ENCODE data around the gene SRPRA. TPM values are rescaled to one million over a fixed set of nuclear protein-coding genes. Genes with fewer than 3 reads are reported as not detected.

Gene SRPRA, protein sequence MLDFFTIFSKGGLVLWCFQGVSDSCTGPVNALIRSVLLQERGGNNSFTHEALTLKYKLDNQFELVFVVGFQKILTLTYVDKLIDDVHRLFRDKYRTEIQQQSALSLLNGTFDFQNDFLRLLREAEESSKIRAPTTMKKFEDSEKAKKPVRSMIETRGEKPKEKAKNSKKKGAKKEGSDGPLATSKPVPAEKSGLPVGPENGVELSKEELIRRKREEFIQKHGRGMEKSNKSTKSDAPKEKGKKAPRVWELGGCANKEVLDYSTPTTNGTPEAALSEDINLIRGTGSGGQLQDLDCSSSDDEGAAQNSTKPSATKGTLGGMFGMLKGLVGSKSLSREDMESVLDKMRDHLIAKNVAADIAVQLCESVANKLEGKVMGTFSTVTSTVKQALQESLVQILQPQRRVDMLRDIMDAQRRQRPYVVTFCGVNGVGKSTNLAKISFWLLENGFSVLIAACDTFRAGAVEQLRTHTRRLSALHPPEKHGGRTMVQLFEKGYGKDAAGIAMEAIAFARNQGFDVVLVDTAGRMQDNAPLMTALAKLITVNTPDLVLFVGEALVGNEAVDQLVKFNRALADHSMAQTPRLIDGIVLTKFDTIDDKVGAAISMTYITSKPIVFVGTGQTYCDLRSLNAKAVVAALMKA
- total RNA-seq (2021): 53.3 and 57.1 TPM in 2 replicates
- Bru-seq, nascent RNA: percentile 90 among the genes with signal in this experiment
- BruChase-seq, experiment 1, labeled RNA remaining after a 2-hour chase: percentile 94 among the genes with signal in this experiment
- percentile 98 among the genes with signal in this experiment for BruChase-seq, experiment 2, labeled RNA remaining after a 6-hour chase
- long read RNA-seq, transcript SRPRA-201 (14 exons, 3,069 nt): major isoform, 41 of 61 reads
- long read RNA-seq, partial matches to known transcripts: 9 of 61 reads
- long read RNA-seq, other reads (novel, unspliced or antisense): 10 of 61 reads

DNA sequence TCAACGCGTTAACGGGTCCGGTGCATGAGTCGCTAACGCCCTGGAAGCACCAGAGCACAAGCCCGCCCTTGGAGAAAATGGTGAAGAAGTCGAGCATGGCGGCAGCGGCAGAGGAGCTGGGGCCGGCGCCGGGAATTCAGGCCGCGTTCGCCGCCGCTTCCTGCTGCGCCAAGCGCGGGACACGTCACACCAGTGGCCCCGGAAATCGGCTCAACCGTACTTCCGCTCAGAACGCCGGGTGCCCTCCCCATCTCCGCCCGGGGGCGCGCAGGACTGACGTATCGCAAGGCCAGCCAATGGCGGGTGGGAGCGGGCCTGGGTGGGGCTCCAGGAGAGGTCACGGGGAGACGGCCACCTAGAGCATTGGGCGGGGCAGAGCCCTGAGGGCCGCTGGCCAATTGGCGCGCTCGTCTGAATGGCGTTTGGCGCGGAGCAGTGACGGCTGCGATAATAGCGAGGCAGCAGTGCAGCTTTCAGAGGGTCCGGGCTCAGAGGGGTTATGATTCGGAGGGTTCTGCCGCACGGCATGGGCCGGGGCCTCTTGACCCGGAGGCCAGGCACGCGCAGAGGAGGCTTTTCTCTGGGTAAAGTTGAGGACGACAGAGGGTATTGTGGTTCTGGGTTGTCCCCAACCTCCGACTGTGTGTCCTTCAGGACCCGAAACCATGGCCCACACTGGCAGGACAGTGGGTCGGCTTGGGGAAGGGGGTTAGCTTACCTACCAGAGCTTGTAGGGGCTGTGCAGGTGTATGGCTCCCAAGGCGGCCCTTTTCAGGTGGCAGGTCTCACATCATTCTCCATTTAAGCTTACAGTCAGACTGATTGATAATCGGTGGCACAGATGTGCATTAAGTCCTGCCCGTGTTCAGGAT, at the start of gene SRPRA, which contains the start of gene FOXRED1:
Gene SRPRA (minus strand): TSS at position 188 of the 872 bp plus-strand sequence. CDS start 91 bp downstream, at position 97.
Gene FOXRED1 (plus strand): TSS at position 447 of the 872 bp plus-strand sequence. CDS start 53 bp downstream, at position 500.
- intact Hi-C loops (cut with micrococcal nuclease; ENCODE audit: unreplicated experiment): loop anchor here (1.0 to 10.0 kb wide), 3 partner anchors 14 to 344 kb away; partner anchors contain the start of genes FAM118B, RPUSD4 and TIRAP

GRCh38 chr11:126317756-126318573, 49.3 kb upstream of the SRPRA start:
- H3K4me2 ChIP-seq: no peak overlapping the region
- H3K9me3 ChIP-seq (ENCODE audit: insufficient read depth, low read depth): no peaks in the 10 kb centered on the region
- intact Hi-C loops (cut with micrococcal nuclease; ENCODE audit: unreplicated experiment): no loop called here
- TF ChIP-seq EZH2 (IDR thresholded peaks at IDR 0.05; ENCODE audit: low read depth): no peak
- TF ChIP-seq, protein P1, sequence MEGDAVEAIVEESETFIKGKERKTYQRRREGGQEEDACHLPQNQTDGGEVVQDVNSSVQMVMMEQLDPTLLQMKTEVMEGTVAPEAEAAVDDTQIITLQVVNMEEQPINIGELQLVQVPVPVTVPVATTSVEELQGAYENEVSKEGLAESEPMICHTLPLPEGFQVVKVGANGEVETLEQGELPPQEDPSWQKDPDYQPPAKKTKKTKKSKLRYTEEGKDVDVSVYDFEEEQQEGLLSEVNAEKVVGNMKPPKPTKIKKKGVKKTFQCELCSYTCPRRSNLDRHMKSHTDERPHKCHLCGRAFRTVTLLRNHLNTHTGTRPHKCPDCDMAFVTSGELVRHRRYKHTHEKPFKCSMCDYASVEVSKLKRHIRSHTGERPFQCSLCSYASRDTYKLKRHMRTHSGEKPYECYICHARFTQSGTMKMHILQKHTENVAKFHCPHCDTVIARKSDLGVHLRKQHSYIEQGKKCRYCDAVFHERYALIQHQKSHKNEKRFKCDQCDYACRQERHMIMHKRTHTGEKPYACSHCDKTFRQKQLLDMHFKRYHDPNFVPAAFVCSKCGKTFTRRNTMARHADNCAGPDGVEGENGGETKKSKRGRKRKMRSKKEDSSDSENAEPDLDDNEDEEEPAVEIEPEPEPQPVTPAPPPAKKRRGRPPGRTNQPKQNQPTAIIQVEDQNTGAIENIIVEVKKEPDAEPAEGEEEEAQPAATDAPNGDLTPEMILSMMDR (conservative IDR thresholded peaks at IDR 0.05): no peak
- ChIA-PET POLR2A (ENCODE audit: unreplicated experiment) (interaction anchor here (0.7 kb wide), 1 partner anchor 658 kb away, joined by 3 read pairs; no protein-coding TSS in a partner anchor), CTCF (no interaction called here)
- no TSS peak for BruUV-seq (replicated peaks)
- 0 out of 2 replicates have a peak, but pooled peaks cover 8% of the 10 kb centered on the region for H3K36me3 ChIP-seq (ENCODE audit: low read depth)
- H3K79me2 ChIP-seq (ENCODE audit: low read depth): no peaks in the 10 kb centered on the region
- no peaks in the 10 kb centered on the region for H3F3A ChIP-seq (ENCODE audit: insufficient read depth, low read depth)
- H3K4me1 ChIP-seq (replicated peaks; ENCODE audit: insufficient read depth): no peaks in the 10 kb centered on the region
- no peak overlapping the region for H3K4me3 ChIP-seq
- no peaks in the 10 kb centered on the region for H3K27me3 ChIP-seq (ENCODE audit: insufficient read depth, low read depth)
- no peak overlapping the region for H2AFZ ChIP-seq
- H3K27ac ChIP-seq: no peak overlapping the region
- DNase-seq: no peak
- H4K20me1 ChIP-seq (ENCODE audit: insufficient read depth): no peaks in the 10 kb centered on the region
- no peaks in the 10 kb centered on the region for H3K9me2 ChIP-seq (ENCODE audit: insufficient read depth)

More for the DNA sequence above, at the start of gene SRPRA, which contains the start of gene FOXRED1:
- no peaks in the 10 kb centered on the region for H3F3A ChIP-seq (ENCODE audit: insufficient read depth, low read depth)
- DNase-seq: peak; percentile 97 to 99
- peaks cover 18% of the 10 kb centered on the region for H3K4me1 ChIP-seq (replicated peaks; ENCODE audit: insufficient read depth)
- POLR2A ChIA-PET (ENCODE audit: unreplicated experiment): no interaction called here
- CTCF ChIA-PET: no interaction called here
- no peaks in the 10 kb centered on the region for H3K9me3 ChIP-seq (ENCODE audit: insufficient read depth, low read depth)
- H3K27ac ChIP-seq: peak within 1 kb of the TSS; percentile 63
- TF ChIP-seq EZH2 (IDR thresholded peaks at IDR 0.05; ENCODE audit: low read depth): no peak
- TF ChIP-seq, protein P1 (conservative IDR thresholded peaks at IDR 0.05): no peak
- no peaks in the 10 kb centered on the region for H3K27me3 ChIP-seq (ENCODE audit: insufficient read depth, low read depth)
- peak within 1 kb of the TSS; percentile 95 for H3K4me3 ChIP-seq
- TSS peak; percentile 73 for BruUV-seq (replicated peaks)
- peak within 1 kb of the TSS; percentile 97 for H3K4me2 ChIP-seq
- H2AFZ ChIP-seq: peak within 1 kb of the TSS; percentile 97
- H3K36me3 ChIP-seq (ENCODE audit: low read depth): peaks cover 43% of the 10 kb centered on the region
- no peaks in the 10 kb centered on the region for H3K9me2 ChIP-seq (ENCODE audit: insufficient read depth)
- peaks cover 44% of the 10 kb centered on the region for H3K79me2 ChIP-seq (ENCODE audit: low read depth)
- 0 out of 2 replicates have a peak, but pooled peaks cover 4% of the 10 kb centered on the region for H4K20me1 ChIP-seq (ENCODE audit: insufficient read depth)

Measured in PC-9 (cell line).